NCI-H82 treated with DMSO at 0.1 percent for 48 hours (cell line): ENCODE data around the gene JMJD1C.
A peak's percentile ranks its signal among the peaks of the same experiment; 100 is the strongest.
"Not testable (repeated sequence)": the region's sequence is repeated elsewhere in the genome, so short reads cannot be mapped to it uniquely, and the experiment has no call there.

Experiments
- DNase-seq: peaks from one replicate; lab custom pipeline; 2025; ENCODE audit not compliant: unreplicated experiment; lab: John Stamatoyannopoulos, UW

The JMJD1C gene

DNA sequence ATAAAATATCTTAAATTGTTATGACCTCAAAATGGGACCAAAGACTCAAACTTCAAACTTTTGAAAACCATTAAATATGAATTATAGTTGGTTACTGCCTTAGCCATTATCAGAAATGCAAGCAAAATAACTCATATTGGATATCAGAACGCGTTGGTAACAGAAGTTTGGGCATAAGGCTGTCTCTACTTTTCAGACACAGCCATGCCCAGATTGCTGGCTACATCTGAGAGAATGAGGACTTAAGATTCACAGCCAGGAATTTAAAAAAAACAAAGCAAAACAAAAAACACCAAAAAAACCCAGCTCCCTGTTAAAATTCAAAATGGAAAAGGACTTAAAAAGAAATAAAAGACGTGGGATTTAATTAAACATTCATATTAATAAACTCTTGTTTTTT, 161.6 kb downstream of the JMJD1C start:
- no peak for DNase-seq

DNA sequence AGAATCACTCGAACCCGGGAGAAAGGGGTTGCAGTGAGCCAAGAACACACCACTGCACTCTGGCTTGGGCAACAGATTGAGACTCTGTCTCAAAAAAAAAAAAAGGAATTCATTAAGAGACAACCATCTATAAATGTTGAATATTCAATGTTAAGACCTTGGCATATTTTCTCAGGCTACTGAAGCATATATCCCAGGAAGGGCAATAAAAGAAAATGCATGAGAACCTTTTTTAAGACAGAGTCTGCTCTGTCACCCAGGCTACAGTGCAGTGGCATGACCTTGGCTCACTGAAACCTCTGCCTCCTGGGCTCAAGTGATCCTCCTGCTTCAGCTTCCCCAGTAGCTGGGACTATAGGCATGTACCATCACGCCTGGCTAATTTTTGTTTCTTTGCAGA, 165.0 kb downstream of the JMJD1C start:
- no peak for DNase-seq

DNA sequence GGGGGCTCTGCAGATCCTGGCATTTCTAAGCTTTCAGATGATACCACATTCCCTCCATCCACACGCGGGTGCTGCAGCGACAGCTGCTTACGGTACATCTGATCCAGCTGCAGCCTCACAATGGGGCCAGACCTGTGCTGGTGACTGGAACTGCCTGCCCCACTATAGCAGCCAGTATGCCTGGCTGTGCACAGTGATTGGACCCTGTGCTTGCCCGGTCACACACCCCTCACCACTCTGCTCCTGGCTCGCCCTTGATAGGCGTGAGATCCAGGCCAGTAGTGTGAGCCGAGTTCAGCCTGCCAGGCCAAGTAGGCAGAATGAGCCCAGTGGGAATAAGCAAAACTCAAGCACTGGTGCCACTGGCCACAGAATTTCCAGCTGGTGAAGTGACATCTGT, 167.8 kb downstream of the JMJD1C start:
- DNase-seq: no peak

DNA sequence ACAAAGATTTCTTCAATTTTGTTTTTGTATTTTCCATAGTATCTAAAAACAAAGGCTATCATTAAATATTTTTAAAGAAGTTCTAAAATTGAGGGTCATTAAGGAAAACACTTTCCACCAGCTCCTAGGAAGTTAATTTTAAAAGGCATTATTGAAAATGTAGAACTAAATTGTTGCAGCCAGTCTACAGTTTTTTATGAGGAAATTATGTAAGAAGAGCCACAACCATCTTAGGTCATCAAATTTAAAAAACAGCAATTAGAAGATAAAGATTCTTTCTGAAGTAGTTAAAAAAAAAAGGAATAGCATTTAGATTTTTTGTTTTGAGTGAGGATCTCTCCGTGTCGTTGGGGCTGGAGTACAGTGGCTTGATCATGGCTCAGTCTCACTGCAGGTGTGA, 171.0 kb downstream of the JMJD1C start:
- no peak for DNase-seq

DNA sequence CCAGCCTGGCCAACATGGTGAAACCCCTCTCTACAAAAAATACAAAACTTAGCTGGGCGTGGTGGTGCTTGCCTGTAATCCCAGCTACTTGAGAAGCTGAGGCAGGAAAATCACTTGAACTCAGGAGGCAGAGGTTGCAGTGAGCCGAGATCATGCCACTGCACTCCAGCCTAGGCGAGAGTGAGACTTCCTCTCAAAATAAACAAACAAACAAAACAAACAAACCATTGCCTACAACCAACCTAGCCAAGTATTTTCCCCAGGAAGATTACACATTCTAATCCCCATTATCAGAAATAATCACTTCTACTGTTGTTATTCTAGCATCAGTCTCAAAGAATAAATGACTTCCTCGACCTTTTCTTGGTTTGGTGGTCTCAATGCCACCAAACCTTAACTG, 172.9 kb downstream of the JMJD1C start:
- DNase-seq: not testable (repeated sequence)

DNA sequence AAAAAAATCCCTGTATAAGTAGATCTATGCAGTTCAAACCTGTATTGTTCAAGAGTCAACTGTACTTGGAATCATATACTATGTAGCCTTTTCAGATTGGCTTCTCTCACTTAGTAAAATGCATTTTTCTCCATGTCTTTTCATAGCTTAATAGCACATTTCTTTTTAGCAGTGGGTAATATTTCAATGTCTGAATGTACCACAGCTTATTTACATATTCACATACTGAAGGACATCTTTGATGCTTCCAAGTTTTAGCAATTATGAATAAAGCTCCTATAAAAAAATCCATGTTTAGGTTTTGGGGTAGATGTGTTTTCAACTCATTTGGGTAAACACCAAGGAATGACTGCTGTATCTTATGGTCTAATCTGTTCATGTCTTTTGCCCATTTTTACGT, 177.6 kb downstream of the JMJD1C start:
- no peak for DNase-seq

DNA sequence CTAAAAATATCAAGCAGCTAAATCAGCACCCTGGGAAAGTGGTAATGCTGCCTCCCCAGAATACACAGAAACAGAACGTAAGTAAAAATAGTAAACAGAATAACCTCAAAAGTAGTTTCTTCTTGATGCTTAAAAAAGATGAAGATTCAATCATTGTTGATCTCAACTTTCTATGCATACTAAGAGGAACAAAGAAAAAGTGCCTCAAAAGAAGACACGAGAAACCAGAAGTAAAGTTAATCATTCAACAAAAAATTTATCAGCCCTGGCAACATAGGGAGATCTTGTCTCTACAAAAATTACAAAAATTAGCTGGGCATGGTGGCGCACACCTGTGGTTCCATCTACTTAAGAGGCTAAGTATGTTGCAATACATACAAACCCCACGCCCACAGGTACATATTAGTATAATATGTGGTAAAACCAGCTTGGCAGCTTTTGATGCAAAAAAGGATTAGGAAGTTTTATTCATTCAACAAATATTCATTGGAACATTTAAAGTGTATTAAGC, 179.0 kb downstream of the JMJD1C start:
- no peak for DNase-seq

DNA sequence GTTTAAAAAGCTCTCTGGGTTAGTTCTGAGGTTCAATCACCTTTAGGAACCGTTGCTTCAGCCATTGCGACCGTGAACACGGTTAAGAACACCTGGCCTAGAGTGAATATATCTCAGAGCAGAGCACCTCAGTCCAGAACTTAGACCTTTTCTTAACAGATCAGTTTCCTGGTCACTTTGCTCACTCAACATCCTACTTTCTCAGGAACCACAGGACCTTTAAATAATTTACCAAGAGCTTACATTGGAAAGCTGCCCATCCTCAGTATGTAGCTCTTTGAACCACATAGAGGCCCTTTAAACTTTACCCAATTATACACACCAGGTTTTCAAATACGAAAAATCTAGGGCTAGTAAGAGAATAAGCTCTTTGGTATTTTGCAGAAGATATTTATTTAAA, 179.4 kb downstream of the JMJD1C start:
- DNase-seq: no peak

DNA sequence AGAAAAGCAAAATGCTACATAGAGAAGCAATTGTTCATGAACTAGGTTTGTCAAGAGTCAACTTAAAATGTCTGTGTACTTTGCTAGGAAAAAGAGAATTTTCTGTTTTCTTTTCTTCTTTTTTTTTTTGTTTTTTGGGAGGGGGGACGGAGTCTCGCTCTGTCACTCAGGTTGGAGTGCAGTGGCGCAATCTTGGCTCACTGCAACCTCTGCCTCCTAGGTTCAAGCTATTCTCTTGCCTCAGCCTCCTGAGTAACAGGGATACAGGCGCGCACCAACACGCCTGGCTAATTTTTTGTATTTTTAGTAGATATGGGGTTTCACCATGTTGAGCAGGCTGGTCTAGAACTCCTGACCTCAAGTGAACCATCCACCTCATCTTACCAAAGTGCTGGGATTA, 181.9 kb downstream of the JMJD1C start:
- DNase-seq: not testable (repeated sequence)

DNA sequence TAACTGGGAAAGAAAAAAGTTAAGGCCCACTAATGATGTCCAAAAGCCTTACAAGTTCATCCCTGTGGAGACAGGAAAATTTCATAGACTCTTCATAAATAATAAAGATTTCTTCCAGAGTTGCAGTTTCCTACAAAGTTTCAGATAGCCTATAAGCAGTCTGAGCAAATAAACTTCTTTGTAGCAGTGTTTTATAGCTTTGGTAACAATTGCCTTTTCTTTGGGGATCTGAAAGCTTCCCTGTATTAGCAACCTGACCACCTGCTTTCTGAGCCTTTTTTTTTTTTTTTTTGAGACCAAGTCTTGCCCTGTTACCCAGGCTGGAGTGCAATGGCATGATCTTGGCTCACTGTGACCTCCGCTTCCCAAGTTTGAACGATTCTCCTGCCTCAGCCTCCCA, 182.7 kb downstream of the JMJD1C start:
- DNase-seq: no peak

DNA sequence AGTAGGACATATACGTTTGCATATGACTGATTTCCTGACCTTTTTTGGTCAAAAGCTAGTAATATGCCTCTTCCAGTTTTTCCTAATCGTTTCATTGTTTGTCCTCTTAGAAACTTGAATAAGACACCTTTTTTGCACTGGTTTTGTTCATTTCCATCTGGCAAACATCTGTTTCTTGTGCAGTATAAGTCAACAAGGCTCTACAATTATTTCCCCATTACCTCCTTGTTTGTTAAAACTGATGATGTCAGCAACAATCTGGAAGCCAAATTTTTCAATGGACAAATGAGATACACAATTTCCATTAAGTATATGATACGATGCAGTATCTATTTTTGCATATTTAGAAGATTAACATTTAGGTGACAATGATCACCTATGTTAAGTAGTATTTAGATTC, 183.8 kb downstream of the JMJD1C start:
- no peak for DNase-seq

DNA sequence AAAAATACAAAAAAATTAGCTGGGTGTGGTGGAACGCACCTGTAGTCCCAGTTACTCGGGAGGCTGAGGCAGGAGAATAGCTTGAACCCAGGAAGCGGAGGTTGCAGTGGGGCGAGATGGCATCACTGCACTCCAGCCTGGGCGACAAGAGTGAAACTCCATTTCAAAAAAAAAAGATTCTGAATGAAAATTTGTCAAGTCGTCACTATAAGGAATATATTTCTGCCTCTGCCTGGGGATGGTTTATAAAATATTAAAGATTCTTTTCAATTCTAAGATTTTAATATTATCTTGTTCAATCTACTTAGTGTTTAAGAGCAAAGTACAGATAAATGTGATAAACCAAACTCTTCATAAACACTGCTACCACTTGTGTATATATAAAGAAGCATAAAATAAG, 185.4 kb downstream of the JMJD1C start:
- no peak for DNase-seq

DNA sequence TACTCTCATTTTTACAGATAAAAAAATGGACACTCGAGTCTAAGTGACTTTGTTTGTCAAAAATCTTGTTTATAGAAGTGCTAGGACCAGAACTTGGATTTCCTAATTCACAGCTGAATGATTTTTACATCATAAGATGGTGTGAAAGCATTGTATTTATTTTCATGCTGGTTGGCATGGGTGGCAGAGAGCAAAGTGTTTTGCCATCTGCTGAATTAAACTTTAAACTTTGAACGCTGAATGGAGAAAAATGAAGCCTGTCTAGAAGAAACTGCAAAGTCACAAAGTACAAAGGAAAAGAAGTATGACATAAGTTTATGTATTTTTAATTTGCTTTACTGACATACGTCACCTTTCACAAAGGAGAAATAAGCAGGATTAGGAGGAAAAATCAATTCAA, 190.7 kb downstream of the JMJD1C start:
- DNase-seq: no peak

DNA sequence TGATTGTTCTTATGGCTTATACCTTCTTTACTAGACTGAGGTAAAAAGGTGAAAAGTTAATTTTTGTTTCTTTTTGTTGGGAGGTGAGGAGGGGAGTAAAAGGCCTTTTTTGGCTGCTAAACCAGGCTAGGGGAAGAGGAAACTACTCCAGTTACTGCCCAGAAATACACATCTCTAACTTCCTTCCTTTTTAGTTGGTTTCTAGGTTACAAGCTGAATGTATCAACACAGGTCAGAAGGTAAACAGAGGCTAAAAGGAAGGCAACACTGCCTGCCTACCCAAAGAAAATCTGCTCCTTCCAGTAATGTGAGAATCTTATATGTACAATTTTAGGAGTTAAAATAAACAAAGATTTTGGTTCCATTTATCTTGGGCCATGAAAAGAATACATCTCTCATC, 192.2 kb downstream of the JMJD1C start:
- DNase-seq: no peak

DNA sequence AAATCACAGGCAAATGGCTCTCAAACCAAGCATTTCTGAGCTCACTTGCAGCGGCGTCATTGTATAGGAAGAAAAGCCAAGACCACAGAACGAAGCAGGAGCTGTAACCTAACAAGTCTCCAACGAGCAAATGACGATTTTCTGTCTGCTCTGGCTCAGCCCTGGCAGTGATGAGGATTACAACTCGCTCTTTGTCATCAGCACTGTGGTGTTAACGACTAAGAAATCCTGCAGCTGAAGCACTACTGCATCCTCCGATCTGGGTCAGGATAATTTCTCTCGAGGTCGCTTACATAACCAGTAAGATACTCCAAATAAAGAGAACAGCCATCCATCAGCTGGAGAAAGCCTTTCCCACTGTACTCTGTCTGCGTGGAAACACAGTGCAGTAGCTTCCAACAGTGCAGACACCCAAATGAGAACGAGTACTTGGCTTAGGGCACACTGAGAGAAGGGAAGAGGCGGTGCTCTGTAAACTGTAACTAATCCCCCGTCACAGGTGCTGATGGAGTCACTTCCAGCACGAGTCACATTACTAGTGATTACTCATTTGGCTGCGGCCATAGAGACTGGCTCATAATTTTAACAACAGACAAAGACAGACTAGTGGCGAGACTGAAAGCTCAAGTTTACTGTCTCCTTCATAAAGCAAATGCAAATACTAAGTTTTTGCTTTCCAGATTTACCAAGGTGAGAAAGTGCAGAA, 196.8 kb downstream of the JMJD1C start:
- peak; percentile 90 for DNase-seq

DNA sequence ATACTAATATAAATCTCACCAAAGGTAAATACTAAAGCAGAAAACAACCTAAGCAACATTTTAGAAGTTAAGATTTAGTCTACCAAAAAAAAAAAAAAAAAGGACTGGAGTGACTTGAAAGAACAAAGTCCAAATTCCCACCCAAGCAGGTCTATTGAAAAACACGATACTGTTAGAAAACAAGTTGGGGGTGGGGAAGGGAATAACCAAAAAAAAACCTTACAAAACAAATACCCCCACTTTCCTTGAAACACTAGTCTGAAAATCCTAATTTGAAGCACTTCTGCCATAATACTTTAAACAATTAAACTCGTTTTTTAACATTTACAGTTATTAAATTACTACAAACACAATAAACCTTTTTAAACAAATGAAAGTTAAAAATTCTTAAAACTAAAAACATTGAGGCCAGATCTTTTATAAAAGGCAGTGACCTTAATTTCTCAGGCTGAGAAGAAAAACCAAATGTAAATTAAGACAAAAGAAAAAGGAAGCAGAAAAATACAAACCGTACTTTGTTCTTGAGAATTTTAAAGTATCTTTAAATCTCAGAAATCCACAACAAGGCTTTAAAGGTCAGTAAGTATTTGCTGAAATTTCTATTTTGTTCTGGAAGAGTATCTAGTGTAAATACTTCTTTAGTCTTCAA, 197.5 kb downstream of the JMJD1C start:
- DNase-seq: peak; percentile 4

DNA sequence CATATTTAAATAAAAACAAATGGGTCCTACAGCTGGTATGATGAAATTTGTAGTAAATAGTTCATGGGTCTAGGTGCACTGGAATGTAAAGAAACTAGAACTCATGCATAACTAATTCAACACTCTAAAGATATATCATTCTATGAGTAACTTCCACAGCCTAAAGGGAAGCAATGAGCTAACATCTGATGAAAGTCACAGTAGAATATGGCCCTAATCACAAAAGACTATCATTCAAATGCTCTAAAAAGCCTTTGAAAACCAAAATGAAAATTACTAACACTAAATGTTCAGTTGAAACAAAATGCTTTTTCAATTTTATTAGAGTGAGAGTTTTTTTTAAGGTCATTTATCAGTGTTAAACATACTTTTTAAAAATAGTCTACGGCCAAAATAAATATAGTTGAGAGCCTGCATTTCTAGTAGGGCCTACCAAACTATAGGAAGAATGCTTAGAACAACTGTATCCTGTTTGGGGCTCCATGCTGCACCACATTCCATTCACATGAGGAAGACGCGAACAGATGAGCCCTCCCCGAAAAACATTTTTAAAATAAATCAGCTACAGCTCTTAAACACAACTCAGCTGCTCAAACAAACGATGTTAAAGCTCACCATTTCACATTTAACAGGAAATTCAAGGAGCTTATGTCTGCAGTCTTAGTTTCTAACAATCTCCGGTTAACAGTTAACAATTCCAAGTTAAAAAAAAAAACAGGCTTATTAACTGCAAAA, 198.2 kb downstream of the JMJD1C start:
- DNase-seq: peak; percentile 27

DNA sequence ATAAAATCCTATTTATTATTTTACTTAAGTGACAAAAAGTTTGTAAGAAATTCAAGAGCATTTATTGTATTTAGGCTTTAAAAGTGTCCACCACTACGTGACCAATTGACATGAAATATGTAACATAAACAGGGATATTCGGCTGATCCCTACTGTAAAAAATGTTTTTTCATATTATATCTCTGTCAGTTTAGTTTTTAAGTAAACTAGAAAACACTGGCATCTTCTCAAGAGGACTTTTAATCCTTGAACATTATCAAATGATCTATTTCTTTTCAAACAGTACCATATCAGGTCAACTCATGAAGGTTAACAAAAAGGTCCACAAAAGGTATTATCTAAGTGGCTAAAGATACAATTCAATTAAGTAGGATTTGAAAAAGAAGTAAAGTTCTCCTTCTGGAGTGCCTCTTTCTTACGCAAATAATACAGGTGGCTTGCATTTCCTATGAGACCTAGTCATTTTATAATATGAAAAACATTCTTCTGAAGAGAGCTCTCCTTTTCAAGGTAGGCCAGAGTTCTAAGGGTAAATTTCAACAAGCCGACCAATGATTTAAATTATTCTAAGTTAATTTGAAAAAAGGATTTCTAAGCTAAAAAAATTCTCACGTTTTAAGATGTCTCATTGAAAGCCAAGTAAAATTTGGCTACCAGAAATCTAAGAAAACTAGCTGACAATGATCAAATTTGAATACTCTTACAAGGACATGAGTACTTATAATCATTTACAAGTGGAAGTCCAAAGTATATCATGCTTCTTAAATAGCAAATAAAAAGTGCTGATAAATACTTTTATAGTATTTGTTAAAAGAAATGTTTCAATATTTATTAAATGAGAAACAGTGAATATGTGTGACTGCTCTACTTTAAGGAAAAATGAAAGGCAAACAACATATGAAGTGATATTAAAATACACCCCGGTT, 199.1 kb downstream of the JMJD1C start:
- no peak for DNase-seq

DNA sequence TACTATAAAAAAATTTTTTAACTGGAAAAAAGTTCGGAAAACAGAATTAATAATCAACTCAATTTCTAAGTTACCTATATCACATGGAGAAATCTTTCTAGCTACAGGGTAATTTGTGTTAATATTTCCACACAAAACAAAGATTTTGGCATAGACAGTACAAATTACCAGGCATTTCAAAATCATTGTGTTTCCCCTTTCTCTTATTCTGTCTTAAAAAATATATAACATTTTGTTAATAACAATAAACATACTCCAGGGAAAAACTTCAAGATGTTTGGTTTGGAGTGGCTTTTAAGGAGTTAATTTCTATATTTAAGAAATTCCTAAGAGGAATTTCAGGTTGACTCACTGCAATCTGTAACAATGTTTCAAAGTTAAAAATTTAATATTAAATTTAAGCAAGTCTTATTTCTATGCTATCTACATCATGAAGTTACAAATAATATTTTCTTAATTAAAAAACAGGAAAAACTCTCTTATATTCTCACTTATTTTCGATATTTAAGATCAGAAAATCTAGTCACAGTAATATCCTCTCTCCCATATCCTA, 200.0 kb downstream of the JMJD1C start:
- DNase-seq: no peak

DNA sequence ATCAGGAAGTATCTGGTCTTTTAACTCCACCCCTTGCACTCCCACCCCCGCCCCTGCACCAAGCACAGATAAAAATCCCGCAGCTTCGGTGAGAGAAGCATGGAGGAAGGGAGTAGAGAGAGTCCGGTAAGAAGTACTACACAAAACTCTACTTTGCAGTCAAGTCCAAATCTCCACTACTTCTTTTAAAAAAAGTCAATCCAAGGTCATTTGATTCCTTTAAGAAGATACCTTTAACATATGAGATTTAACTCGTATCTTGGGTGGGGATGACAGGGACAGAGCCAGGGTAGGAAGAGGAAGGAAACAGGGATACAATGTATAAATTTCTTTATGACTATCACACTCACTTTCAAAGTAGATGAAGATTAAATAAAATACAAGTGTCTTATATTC, 200.6 kb downstream of the JMJD1C start:
- DNase-seq: peak; percentile 24
